CD8-positive, alpha-beta memory T cell (primary cell): Measurements from ENCODE around the gene PLEKHS1. TPM values are rescaled to one million over a fixed set of nuclear protein-coding genes. Genes with fewer than 3 reads are reported as not detected.
"Not testable (repeated sequence)": the region's sequence is repeated elsewhere in the genome, so short reads cannot be mapped to it uniquely, and the experiment has no call there.

Source experiments
- CTCF ChIA-PET: fragments of 350-600 bp; sonication (Branson Sonifier 250); formaldehyde crosslinking; loops from one replicate; lab custom pipeline; 2021; ENCODE audit warnings: antibody characterized with exemption; lab: Charles Lee
- POLR2A ChIA-PET: fragments of 350-600 bp; sonication (Branson Sonifier 250); formaldehyde crosslinking; loops from one replicate; lab custom pipeline; 2021; ENCODE audit warnings: antibody characterized with exemption; lab: Charles Lee
- DNase-seq, 5 donors: peaks; one replicate each; pipeline versions ENCODE4 v3.0.0 to v3.0.0-alpha.2; 2020 to 2022; ENCODE audit warnings: mixed read lengths in 1 of 5
- H3K27ac ChIP-seq: one replicate; pipeline ENCODE4 v1.7.0; 2013; ENCODE audit warnings: low read depth, mild to moderate bottlenecking, low read length, moderate library complexity
- H3K27me3 ChIP-seq: 2 replicates; pipeline ENCODE4 v1.7.0; 2013; ENCODE audit warnings: low read length, mild to moderate bottlenecking; ENCODE audit not compliant: insufficient read depth, poor library complexity, severe bottlenecking
- H3K36me3 ChIP-seq: 2 replicates; pipeline ENCODE4 v1.7.0; 2013; ENCODE audit warnings: mild to moderate bottlenecking, low read length, moderate library complexity; ENCODE audit not compliant: insufficient read depth
- H3K4me1 ChIP-seq: 2 replicates; pipeline ENCODE4 v1.7.0; 2013; ENCODE audit warnings: mild to moderate bottlenecking, low read length, moderate library complexity; ENCODE audit not compliant: insufficient read depth
- H3K4me3 ChIP-seq: 2 replicates; pipeline ENCODE4 v1.7.0; 2013; ENCODE audit warnings: mild to moderate bottlenecking, low read length
- H3K9me3 ChIP-seq: 2 replicates; pipeline ENCODE4 v1.7.0; 2013; ENCODE audit warnings: mild to moderate bottlenecking, low read length
- H3K27ac Mint-ChIP-seq, 8 donors: one replicate each; pipeline ENCODE4 v1.8.0; 2020 to 2021; ENCODE audit warnings: mixed read lengths in 8 of 8, mild to moderate bottlenecking in 6 of 8, inconsistent platforms in 3 of 8, moderate library complexity in 3 of 8
- H3K27me3 Mint-ChIP-seq, 2 donors: one replicate each; pipeline ENCODE4 v1.8.0; 2020 to 2021; ENCODE audit warnings: mixed read lengths in 2 of 2, mild to moderate bottlenecking in 1 of 2, moderate library complexity in 1 of 2
- H3K36me3 Mint-ChIP-seq, 3 donors: one replicate each; pipeline ENCODE4 v1.8.0; 2020 to 2021; ENCODE audit warnings: mixed read lengths in 3 of 3, inconsistent platforms in 1 of 3, mild to moderate bottlenecking in 1 of 3
- H3K4me1 Mint-ChIP-seq, 3 donors: one replicate each; pipeline ENCODE4 v1.8.0; 2020 to 2021; ENCODE audit warnings: mixed read lengths in 3 of 3, inconsistent platforms in 1 of 3, mild to moderate bottlenecking in 1 of 3
- H3K4me3 Mint-ChIP-seq, 7 donors: one replicate each; pipeline ENCODE4 v1.8.0; 2020 to 2021; ENCODE audit warnings: mixed read lengths in 7 of 7, mild to moderate bottlenecking in 6 of 7, moderate library complexity in 4 of 7, inconsistent platforms in 2 of 7
- H3K9me3 Mint-ChIP-seq, 5 donors: one replicate each; pipeline ENCODE4 v1.8.0; 2020 to 2022; ENCODE audit warnings: mixed read lengths in 5 of 5, mild to moderate bottlenecking in 3 of 5, moderate library complexity in 2 of 5, inconsistent platforms in 1 of 5
- polyA plus RNA-seq: library from polyadenylated mRNA; unstranded; fragments of 300-500 nt; fragmentation: Illumina TruSeq; gene quantifications from one replicate; pipeline ENCODE4 v1.2.3, GENCODE V29; 2021
- total RNA-seq, 2 experiments: library from RNA; stranded (reverse); gene quantifications; one replicate each; pipeline ENCODE4 v1.2.3, GENCODE V29; 2021

Gene PLEKHS1
- total and polyA plus RNA-seq, 3 experiments from 2014 or later = not detected

DNA sequence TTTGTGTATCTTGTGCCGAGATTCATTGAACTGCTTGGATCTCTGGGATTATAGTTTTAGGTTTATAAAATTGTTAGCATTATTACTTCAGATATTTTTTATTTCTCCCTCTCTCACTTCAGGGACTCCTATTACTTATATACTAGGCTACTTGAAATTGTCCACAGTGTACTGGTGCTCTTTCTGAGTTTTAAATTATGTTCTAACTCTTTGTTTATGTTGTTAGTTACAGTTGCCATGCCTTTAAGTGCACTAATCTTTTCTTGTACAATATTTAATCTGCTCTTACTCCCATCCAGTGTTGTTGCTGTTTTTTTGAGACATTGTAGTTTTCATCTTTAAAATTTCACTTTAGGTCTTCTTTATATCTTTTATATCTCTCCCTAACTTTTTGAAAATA, 13.1 kb downstream of the PLEKHS1 start:
- no peaks in the 10 kb centered on the region for H3K36me3 ChIP-seq
- POLR2A ChIA-PET = no interaction called here
- no peaks in the 10 kb centered on the region for H3K4me1 Mint-ChIP-seq
- H3K9me3 Mint-ChIP-seq = peaks cover 7 to 11% (median 8%) of the 10 kb centered on the region in 5 donors
- H3K36me3 Mint-ChIP-seq = peaks cover 0 to 8% (median 4%) of the 10 kb centered on the region in 3 donors
- H3K4me3 Mint-ChIP-seq = no peak overlapping the region
- no peak overlapping the region for H3K27ac ChIP-seq
- no peak overlapping the region for H3K4me3 ChIP-seq
- DNase-seq = no peak
- peaks cover 14 to 40% of the 10 kb centered on the region in 2 donors for H3K27me3 Mint-ChIP-seq
- no peaks in the 10 kb centered on the region for H3K27me3 ChIP-seq
- CTCF ChIA-PET = no interaction called here
- no peak overlapping the region for H3K27ac Mint-ChIP-seq
- no peaks in the 10 kb centered on the region for H3K9me3 ChIP-seq
- no peaks in the 10 kb centered on the region for H3K4me1 ChIP-seq

DNA sequence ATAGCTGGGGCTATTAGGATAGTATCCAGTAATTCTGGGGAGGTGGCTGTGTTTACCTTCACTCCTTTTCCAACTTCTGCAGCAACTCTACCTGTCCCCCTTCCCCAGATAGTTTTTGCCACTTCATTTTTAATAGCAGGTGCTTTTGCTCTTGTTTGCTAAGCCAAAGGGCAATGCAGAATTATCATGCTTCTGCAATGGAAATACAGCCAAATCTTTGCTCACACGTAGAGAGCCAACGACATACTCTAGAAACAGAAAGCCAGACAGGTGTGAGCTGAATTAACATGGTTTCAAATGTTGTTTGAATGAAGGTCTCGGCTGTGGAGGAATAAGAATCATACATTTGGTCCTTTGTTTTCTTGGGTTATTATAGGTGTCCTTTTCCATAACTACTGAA, 14.4 kb downstream of the PLEKHS1 start:
- H3K27me3 ChIP-seq = no peaks in the 10 kb centered on the region
- no peaks in the 10 kb centered on the region for H3K4me1 ChIP-seq
- H3K4me1 Mint-ChIP-seq = no peaks in the 10 kb centered on the region
- no peak overlapping the region for H3K4me3 Mint-ChIP-seq
- POLR2A ChIA-PET = no interaction called here
- H3K9me3 ChIP-seq = no peaks in the 10 kb centered on the region
- peaks cover 0 to 8% (median 4%) of the 10 kb centered on the region in 3 donors for H3K36me3 Mint-ChIP-seq
- H3K27me3 Mint-ChIP-seq = peaks cover 14 to 53% of the 10 kb centered on the region in 2 donors
- no peaks in the 10 kb centered on the region for H3K36me3 ChIP-seq
- H3K9me3 Mint-ChIP-seq = peaks cover 7 to 11% (median 8%) of the 10 kb centered on the region in 5 donors
- CTCF ChIA-PET = interaction anchor here (0.6 kb wide), 1 partner anchor 698 kb away, joined by 3 read pairs; no protein-coding TSS in a partner anchor
- no peak overlapping the region for H3K27ac ChIP-seq
- no peak overlapping the region for H3K4me3 ChIP-seq
- no peak overlapping the region for H3K27ac Mint-ChIP-seq
- no peak for DNase-seq

DNA sequence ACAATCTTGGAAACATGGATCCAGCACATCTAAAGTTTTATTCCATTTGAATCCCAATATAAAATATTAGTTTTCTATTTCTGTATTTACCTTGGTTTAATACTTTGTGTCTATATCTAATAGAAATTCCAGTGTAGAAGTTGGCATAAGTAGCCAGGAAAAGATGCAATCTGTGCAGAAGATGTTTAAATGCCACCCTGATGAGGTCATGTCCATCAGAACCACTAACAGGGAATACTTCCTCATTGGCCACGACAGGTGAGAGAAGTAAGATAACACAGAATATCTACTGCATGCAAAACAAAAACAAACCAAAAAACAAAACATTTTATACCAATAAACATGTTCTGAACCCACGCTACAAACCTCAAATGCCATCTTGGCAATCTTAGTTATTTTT, 15.7 kb downstream of the PLEKHS1 start:
- Histone ChIP-seq H3K4me1 (no peaks in the 10 kb centered on the region), H3K9me3 (no peaks in the 10 kb centered on the region), H3K27ac (no peak overlapping the region), H3K36me3 (no peaks in the 10 kb centered on the region), H3K27me3 (no peaks in the 10 kb centered on the region), H3K4me3 (no peak overlapping the region)
- DNase-seq = no peak
- POLR2A ChIA-PET = no interaction called here
- no peak overlapping the region for H3K27ac Mint-ChIP-seq
- peaks cover 14 to 61% of the 10 kb centered on the region in 2 donors for H3K27me3 Mint-ChIP-seq
- peaks cover 0 to 8% (median 4%) of the 10 kb centered on the region in 3 donors for H3K36me3 Mint-ChIP-seq
- H3K9me3 Mint-ChIP-seq = peaks cover 7 to 11% (median 8%) of the 10 kb centered on the region in 5 donors
- CTCF ChIA-PET = no interaction called here
- no peaks in the 10 kb centered on the region for H3K4me1 Mint-ChIP-seq
- no peak overlapping the region for H3K4me3 Mint-ChIP-seq

DNA sequence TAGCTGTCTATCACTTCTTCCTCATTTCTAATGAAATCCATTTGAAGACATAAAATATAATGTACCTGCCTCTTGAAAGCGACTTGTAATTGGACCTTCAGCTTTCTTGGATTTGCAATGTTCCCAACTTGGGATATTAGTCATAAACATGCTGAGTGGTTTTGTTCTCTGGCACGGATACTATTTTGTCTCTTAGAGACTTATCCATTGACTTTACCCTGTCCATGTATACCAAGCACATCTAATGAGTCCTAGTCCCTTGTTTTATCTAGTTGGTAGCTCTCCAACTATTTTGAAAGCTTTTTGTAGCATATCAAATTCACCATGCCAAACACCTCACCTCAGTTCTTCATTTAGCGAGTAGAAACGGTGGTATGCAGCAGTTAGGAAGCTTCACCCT, 18.9 kb downstream of the PLEKHS1 start:
- Histone ChIP-seq H3K4me3 (no peak overlapping the region), H3K27me3 (no peaks in the 10 kb centered on the region), H3K4me1 (no peaks in the 10 kb centered on the region), H3K9me3 (no peaks in the 10 kb centered on the region), H3K27ac (no peak overlapping the region), H3K36me3 (no peaks in the 10 kb centered on the region)
- DNase-seq = no peak
- Mint-ChIP-seq H3K36me3 (no peaks in the 10 kb centered on the region), H3K27ac (no peak overlapping the region), H3K9me3 (no peaks in the 10 kb centered on the region), H3K4me3 (no peak overlapping the region), H3K4me1 (no peaks in the 10 kb centered on the region), H3K27me3 (peaks cover 11 to 60% of the 10 kb centered on the region in 2 donors)
- ChIA-PET CTCF (no interaction called here), POLR2A (no interaction called here)

DNA sequence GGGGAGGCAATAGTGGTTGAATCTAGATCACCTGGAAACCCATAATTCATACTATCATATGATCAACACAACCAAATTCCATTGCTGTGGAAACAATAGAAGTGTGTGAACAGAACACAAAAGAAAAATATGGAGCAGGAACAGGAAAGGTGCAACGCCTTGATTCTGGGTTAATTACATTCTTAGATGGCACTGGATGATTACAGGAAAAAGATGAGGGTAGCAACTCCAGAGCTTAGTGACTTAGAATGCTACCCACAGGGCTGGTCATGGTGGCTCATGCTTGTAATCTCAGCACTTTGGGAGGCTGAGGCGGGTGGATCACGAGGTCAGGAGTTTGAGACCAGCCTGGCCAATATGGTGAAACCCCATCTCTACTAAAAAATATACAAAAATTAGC, 19.6 kb downstream of the PLEKHS1 start:
- H3K27me3 Mint-ChIP-seq = peaks cover 7 to 57% of the 10 kb centered on the region in 2 donors
- H3K27me3 ChIP-seq, H3K9me3 Mint-ChIP-seq, H3K36me3 ChIP-seq, H3K27ac Mint-ChIP-seq, H3K4me3 ChIP-seq, CTCF ChIA-PET, H3K27ac ChIP-seq, POLR2A ChIA-PET, DNase-seq, H3K4me1 Mint-ChIP-seq, H3K4me3 Mint-ChIP-seq, H3K9me3 ChIP-seq, H3K4me1 ChIP-seq, H3K36me3 Mint-ChIP-seq: not testable (repeated sequence)

DNA sequence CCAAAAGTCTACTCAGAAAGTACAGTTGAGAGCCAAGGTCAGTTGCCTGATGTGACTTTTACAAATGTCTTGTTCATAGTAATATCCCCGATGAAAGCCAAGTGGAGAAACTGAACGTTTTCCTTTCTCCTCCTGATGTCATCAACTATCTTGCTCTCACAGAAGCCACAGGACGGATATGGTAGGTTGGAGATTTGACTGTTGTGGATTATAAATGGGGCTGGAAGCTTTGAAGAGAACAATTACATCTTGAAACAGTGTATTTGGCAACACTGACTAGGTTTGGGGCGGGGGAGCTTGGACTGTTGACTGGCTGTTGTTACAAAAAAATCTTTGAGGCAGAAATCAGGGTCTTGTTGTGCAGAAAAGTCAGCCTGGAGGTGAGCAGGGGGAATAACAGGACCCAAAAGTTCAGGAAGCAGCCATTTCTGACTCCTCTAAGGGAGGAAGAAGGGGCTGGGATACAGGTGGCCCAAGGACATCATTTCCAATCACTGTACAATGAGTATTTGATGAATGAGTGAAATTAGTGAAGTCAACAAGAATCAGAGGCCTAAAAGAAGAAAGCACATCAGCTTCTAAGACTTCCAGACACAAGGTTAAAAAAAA, 24.3 kb downstream of the PLEKHS1 start:
- H3K9me3 ChIP-seq = no peaks in the 10 kb centered on the region
- no peaks in the 10 kb centered on the region for H3K36me3 ChIP-seq
- no peak overlapping the region for H3K4me3 ChIP-seq
- no peaks in the 10 kb centered on the region for H3K36me3 Mint-ChIP-seq
- H3K9me3 Mint-ChIP-seq = no peaks in the 10 kb centered on the region
- no peak overlapping the region for H3K4me3 Mint-ChIP-seq
- no peak overlapping the region for H3K27ac ChIP-seq
- H3K27ac Mint-ChIP-seq = no peak overlapping the region
- CTCF ChIA-PET = no interaction called here
- H3K27me3 ChIP-seq = peaks cover 3% of the 10 kb centered on the region
- H3K4me1 ChIP-seq = no peaks in the 10 kb centered on the region
- POLR2A ChIA-PET = no interaction called here
- peaks cover 7 to 24% of the 10 kb centered on the region in 2 donors for H3K27me3 Mint-ChIP-seq
- no peaks in the 10 kb centered on the region for H3K4me1 Mint-ChIP-seq
- DNase-seq = no peak

DNA sequence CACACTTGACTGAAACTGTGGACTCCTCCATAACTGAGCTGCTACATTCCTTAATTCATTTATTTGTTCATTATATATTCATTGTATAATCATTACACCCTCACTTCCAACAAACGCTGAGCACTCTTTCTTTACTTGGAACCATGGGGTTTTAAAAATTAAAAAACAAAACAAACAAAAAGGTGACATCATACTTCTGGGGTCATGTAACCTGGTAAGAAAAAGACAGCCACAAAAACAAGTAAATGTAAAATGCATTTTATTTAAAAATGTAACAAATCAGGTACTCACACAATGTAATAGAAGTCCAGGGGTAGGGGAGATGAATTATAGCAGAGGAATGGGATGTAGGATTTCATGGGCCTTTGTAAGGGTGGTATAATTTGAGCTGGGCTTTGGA, 25.1 kb downstream of the PLEKHS1 start:
- Mint-ChIP-seq H3K4me1 (no peaks in the 10 kb centered on the region), H3K4me3 (no peak overlapping the region), H3K27me3 (peaks cover 9 to 20% of the 10 kb centered on the region in 2 donors), H3K36me3 (no peaks in the 10 kb centered on the region), H3K27ac (no peak overlapping the region), H3K9me3 (no peaks in the 10 kb centered on the region)
- POLR2A ChIA-PET = no interaction called here
- CTCF ChIA-PET = no interaction called here
- no peaks in the 10 kb centered on the region for H3K4me1 ChIP-seq
- H3K36me3 ChIP-seq = no peaks in the 10 kb centered on the region
- no peak overlapping the region for H3K4me3 ChIP-seq
- H3K9me3 ChIP-seq = no peaks in the 10 kb centered on the region
- H3K27me3 ChIP-seq = peaks cover 3% of the 10 kb centered on the region
- no peak overlapping the region for H3K27ac ChIP-seq
- no peak for DNase-seq

DNA sequence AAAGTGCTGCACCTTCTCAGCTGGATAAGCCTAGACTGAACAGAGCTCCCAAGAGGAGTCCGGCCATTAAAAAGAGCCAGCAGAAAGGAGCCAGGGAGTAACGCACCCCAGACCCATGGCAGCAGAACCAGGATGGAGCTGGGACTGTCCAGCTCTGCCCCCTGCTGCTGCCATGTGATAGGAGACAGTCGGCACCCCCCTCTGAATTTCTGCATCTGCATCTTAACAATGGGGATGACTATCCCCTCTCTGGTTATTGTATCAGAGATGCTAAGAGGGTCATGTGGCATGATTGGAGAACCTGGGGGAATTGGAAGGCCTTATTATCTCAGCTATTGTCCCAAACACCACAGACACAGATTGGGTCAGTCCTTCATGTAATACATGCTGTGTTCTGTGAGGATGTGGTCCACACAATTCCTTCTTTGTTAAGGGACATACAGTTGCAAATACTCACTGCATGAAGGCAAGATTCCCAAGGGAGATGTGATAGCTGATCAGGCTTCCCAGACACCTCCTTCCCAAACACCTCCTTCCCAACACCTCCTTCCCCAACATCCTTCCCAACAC, 29.3 kb downstream of the PLEKHS1 start:
- no peaks in the 10 kb centered on the region for H3K9me3 ChIP-seq
- H3K4me3 ChIP-seq = no peak overlapping the region
- POLR2A ChIA-PET = no interaction called here
- no peaks in the 10 kb centered on the region for H3K4me1 ChIP-seq
- peaks cover 3% of the 10 kb centered on the region for H3K27me3 ChIP-seq
- Mint-ChIP-seq H3K27ac (no peak overlapping the region), H3K27me3 (peaks cover 11 to 20% of the 10 kb centered on the region in 2 donors), H3K4me1 (no peaks in the 10 kb centered on the region), H3K36me3 (no peaks in the 10 kb centered on the region), H3K4me3 (no peak overlapping the region), H3K9me3 (no peaks in the 10 kb centered on the region)
- H3K36me3 ChIP-seq = no peaks in the 10 kb centered on the region
- CTCF ChIA-PET = no interaction called here
- H3K27ac ChIP-seq = no peak overlapping the region
- no peak for DNase-seq
